ENCODE measurements around the gene WDR47.
A peak's percentile ranks its signal among the peaks of the same experiment; 100 is the strongest.
"Not testable (repeated sequence)": the region's sequence is repeated elsewhere in the genome, so short reads cannot be mapped to it uniquely, and the experiment has no call there.

WDR47 gene

GRCh38 chr1:109050228-109050995 is 8.5 kb upstream of the WDR47 start:
- no peak for DNase-seq

- DNase-seq, result no peak
Measured at GRCh38 chr1:109048335-109048734, 6.4 kb upstream of the WDR47 start.

- no peak for DNase-seq
Measured at GRCh38 chr1:109047339-109047738, 5.4 kb upstream of the WDR47 start.

GRCh38 chr1:109046671-109047070 is 4.8 kb upstream of the WDR47 start:
- DNase-seq, result no peak

GRCh38 chr1:109045595-109045994 is 3.7 kb upstream of the WDR47 start:
- DNase-seq, result no peak

- DNase-seq, result no peak
Measured at GRCh38 chr1:109040989-109041620, 797 bp downstream of the WDR47 start.

GRCh38 chr1:109040627-109040988 is 1.3 kb downstream of the WDR47 start:
- no peak for DNase-seq

- no peak for DNase-seq
Measured at GRCh38 chr1:109034382-109034781, 7.5 kb downstream of the WDR47 start.

- DNase-seq, result not testable (repeated sequence)
Measured at GRCh38 chr1:109029493-109029892, 12.4 kb downstream of the WDR47 start.

- peak; percentile 8 for DNase-seq
Measured at GRCh38 chr1:109027841-109028240, 14.1 kb downstream of the WDR47 start.

- DNase-seq, result no peak
Measured at GRCh38 chr1:109025694-109026093, 16.2 kb downstream of the WDR47 start.

- DNase-seq, result no peak
Measured at GRCh38 chr1:109024646-109025045, 17.3 kb downstream of the WDR47 start.

GRCh38 chr1:109020693-109021257 is 21.1 kb downstream of the WDR47 start:
- no peak for DNase-seq

GRCh38 chr1:109017719-109018118 is 24.2 kb downstream of the WDR47 start:
- not testable (repeated sequence) for DNase-seq

- no peak for DNase-seq
Measured at GRCh38 chr1:109017134-109017533, 24.8 kb downstream of the WDR47 start.

GRCh38 chr1:109011335-109011734 is 30.6 kb downstream of the WDR47 start:
- no peak for DNase-seq

- not testable (repeated sequence) for DNase-seq
Measured at GRCh38 chr1:108996622-108997021, 45.3 kb downstream of the WDR47 start.

- no peak for DNase-seq
Measured at GRCh38 chr1:108983114-108983513, 58.8 kb downstream of the WDR47 start.

GRCh38 chr1:108976658-108977057 is 65.2 kb downstream of the WDR47 start:
- no peak for DNase-seq

- DNase-seq, result no peak
Measured at GRCh38 chr1:108972951-108973350, 69.0 kb downstream of the WDR47 start.

GRCh38 chr1:108969346-108969745 is 72.6 kb downstream of the WDR47 start:
- DNase-seq, result no peak

- peak; percentile 92 for DNase-seq
Measured at GRCh38 chr1:108963052-108963686, 78.7 kb downstream of the WDR47 start, which contains the start of gene CLCC1. TSS of gene CLCC1 (minus strand) at chr1:108963484. CDS start at chr1:108950437, 13,047 bp downstream.

- peak; percentile 27 for DNase-seq
Measured at GRCh38 chr1:108962681-108963051, 79.2 kb downstream of the WDR47 start.
